ENCODE measurements around the gene MKS1.

- TF ChIP-seq POLR2A (IDR thresholded peaks at IDR 0.05; ENCODE audit: low read depth, low read length) (no peak), POLR2AphosphoS5 (IDR thresholded peaks at IDR 0.05; ENCODE audit: low read depth, low read length) (no peak), TAF1 (IDR thresholded peaks at IDR 0.05; ENCODE audit: low read depth, low read length) (no peak), SPI1 (IDR thresholded peaks at IDR 0.05; ENCODE audit: low read depth, low read length) (no peak), PAX5 (IDR thresholded peaks at IDR 0.05; ENCODE audit: insufficient read depth, low read length, severe bottlenecking) (no peak), POU2F2 (IDR thresholded peaks at IDR 0.05; ENCODE audit: low read depth, low read length) (no peak)
These were observed 29.5 kb downstream of the MKS1 start for GRCh38 chr17:58189436-58190146.

Data from GM12891 (cell line).